ENCODE measurements around the gene USP33.

- TF ChIP-seq SUZ12 (IDR thresholded peaks at IDR 0.05; ENCODE audit: extremely low read depth, insufficient read depth, insufficient read length) (no peak), ZNF274 (IDR thresholded peaks at IDR 0.05; ENCODE audit: low read depth, low read length) (no peak)
Measured at GRCh38 chr1:77686796-77687518, 72.7 kb downstream of the USP33 start.
